Activated CD8-positive, alpha-beta memory T cell treated with anti-CD3 and anti-CD28 coated beads for 48 hours (primary cell): ENCODE data around the gene DNAJC15.
"Not testable (repeated sequence)": the region's sequence is repeated elsewhere in the genome, so short reads cannot be mapped to it uniquely, and the experiment has no call there.

Experiments
- DNase-seq, 3 experiments: peaks; one replicate each; pipeline ENCODE4 v3.0.0-alpha.2; 2020; ENCODE audit warnings: low read depth in 2 of 3, low spot score in 2 of 3

DNAJC15 gene

GRCh38 chr13:43044720-43045301, 21.4 kb downstream of the DNAJC15 start:
- no peak for DNase-seq

GRCh38 chr13:43045302-43045773, 22.0 kb downstream of the DNAJC15 start:
- DNase-seq: not testable (repeated sequence)

- DNase-seq: no peak
Measured at GRCh38 chr13:43046259-43046658, 22.9 kb downstream of the DNAJC15 start.

- no peak for DNase-seq
Measured at GRCh38 chr13:43054803-43055802, 31.7 kb downstream of the DNAJC15 start.

- no peak for DNase-seq
Measured at GRCh38 chr13:43057653-43058317, 34.4 kb downstream of the DNAJC15 start.

GRCh38 chr13:43058318-43058674, 34.9 kb downstream of the DNAJC15 start:
- DNase-seq: no peak

GRCh38 chr13:43058831-43059230, 35.4 kb downstream of the DNAJC15 start:
- no peak for DNase-seq

- not testable (repeated sequence) for DNase-seq
Measured at GRCh38 chr13:43059779-43060178, 36.4 kb downstream of the DNAJC15 start.

- not testable (repeated sequence) for DNase-seq
Measured at GRCh38 chr13:43060806-43061205, 37.4 kb downstream of the DNAJC15 start.

- DNase-seq: no peak
Measured at GRCh38 chr13:43061496-43062280, 38.3 kb downstream of the DNAJC15 start.

- no peak for DNase-seq
Measured at GRCh38 chr13:43071824-43072223, 48.4 kb downstream of the DNAJC15 start.

GRCh38 chr13:43072394-43072793, 49.0 kb downstream of the DNAJC15 start:
- no peak for DNase-seq

GRCh38 chr13:43074824-43075510, 51.6 kb downstream of the DNAJC15 start:
- no peak for DNase-seq

- DNase-seq: not testable (repeated sequence)
Measured at GRCh38 chr13:43075511-43075902, 52.1 kb downstream of the DNAJC15 start.

GRCh38 chr13:43077046-43077445, 53.7 kb downstream of the DNAJC15 start:
- DNase-seq: no peak

GRCh38 chr13:43077461-43077860, 54.1 kb downstream of the DNAJC15 start:
- no peak for DNase-seq

GRCh38 chr13:43077906-43078305, 54.5 kb downstream of the DNAJC15 start:
- DNase-seq: no peak

- no peak for DNase-seq
Measured at GRCh38 chr13:43078399-43078798, 55.0 kb downstream of the DNAJC15 start.

GRCh38 chr13:43079392-43079931, 56.1 kb downstream of the DNAJC15 start:
- no peak for DNase-seq

GRCh38 chr13:43080199-43080598, 56.8 kb downstream of the DNAJC15 start:
- DNase-seq: no peak
